Stimulated activated CD4-positive, alpha-beta T cell treated with anti-CD3 and anti-CD28 coated beads, Interleukin-1b, Interleukin-23, amount 100 ng/mL, for 24 hours (primary cell): ENCODE measurements around the gene TULP3.
A peak's percentile ranks its signal among the peaks of the same experiment; 100 is the strongest.

ENCODE experiments used
- DNase-seq, 4 experiments: peaks; one replicate each; pipeline ENCODE4 v3.0.0-alpha.2; 2020; ENCODE audit warnings: low read depth in 4 of 4, low spot score in 1 of 4

Gene TULP3

DNA sequence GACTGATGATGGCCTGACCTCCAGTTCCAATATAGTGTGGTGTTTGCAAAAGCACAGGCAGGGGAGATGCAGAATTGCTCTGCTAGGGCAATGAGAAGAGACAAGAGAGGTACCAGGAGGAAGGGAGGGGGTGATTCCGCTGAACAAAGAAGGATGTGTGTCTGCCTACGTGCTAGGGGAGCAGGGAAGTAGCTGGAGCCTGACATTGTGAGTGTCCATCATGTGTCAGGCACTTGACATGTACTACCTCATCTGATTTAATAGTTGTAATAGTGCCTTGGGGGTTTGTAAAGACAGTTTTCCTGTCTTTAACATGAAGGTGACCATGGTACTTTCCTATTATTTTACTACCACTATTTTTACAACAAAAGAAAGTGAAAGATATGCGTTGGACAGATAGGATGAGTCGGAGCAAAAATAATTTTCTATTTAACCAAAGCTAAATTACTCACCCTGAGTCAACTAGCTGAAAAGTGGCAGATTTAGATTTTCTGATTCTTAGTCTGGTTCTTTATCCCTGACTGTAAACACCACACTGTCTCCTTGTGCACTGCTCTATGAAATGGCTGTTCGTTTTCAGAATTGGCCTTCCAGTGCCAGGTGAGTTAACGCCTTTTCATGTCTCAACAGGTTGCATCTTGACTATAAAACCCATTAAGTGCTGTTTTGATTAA is 34.8 kb downstream of the TULP3 start:
- DNase-seq: no peak

DNA sequence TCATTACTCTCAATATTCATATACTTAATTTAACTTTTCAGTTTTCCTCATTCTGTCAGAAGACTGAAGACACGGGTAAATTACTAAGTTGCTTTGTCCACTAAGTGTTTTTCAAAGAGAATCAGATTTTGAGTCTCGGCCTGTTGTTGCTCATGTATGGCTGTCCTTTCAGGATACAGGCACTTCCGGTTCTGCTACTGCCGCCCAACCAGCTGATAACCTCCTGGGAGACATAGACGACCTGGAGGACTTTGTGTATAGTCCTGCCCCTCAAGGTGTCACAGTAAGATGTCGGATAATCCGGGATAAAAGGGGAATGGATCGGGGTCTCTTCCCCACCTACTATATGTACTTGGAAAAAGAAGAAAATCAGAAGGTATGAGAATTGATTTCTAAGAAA is 40.2 kb downstream of the TULP3 start:
- no peak for DNase-seq

DNA sequence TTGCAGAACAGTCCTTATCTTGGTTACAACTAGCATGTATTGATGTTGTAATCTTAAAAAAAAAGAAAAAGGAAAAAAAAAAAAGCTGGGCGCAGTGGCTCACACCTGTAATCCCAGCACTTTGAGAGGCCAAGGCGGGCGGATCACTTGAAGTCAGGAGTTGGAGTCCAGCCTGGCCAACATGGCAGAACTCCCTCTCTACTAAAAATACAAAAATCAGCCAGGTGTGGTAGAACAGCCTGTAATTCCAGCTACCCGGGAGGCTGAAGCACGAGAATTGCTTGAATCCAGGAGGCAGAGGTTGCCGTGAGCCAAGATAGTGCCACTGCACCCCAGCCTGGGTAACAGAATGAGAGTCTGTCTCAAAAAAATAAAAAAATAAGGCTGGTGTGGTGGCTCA is 42.9 kb downstream of the TULP3 start:
- no peak for DNase-seq

DNA sequence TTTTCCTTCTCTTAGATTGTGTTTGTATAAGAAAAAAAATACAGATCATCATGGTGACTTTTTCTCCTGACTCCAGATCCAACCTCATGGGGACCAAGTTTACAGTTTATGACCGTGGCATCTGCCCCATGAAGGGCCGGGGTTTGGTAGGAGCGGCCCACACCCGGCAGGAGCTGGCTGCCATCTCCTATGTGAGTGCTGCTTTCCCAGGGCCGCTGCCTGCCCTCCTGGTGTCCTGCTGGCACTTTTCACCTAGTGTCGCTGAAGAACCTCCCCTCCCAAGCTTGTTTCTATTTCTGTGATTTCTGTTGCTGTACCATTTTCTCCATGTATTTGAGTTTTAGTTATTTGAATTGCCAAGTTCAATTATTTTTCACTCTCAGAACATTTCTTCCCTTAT is 43.7 kb downstream of the TULP3 start:
- no peak for DNase-seq

DNA sequence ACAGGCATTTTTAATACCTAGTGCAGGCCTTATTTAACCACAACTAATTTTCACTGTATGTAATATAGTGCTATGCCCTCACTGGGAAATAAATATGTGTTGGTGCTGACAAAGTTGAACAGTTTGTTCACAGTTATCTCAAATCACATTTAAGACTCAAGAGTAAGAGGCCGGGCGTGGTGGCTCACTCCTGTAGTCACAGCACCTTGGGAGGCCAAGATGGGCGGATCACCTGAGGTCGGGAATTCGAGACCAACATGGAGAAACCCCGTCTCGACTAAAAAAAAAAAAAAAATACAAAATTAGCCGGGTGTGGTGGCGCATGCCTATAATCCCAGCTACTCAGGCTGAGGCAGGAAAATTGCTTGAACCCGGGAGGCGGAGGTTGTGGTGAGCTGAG is 45.6 kb downstream of the TULP3 start:
- no peak for DNase-seq

DNA sequence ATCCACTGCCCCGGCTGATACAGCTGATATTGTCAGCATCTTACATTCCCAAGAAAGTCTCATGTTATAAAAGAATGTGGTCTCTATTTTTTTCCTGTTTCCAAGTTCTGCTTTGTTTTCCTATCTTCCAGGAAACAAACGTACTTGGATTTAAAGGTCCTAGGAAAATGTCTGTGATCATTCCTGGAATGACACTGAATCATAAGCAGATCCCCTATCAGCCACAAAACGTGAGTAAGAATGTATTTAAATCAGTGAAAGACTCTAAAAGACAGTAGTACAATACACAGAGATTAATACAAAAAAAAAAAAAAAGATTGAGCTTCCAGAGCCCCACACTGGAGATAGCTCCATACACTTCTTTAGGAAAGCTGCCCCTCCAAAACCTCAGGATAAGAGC is 46.8 kb downstream of the TULP3 start:
- DNase-seq: no peak

DNA sequence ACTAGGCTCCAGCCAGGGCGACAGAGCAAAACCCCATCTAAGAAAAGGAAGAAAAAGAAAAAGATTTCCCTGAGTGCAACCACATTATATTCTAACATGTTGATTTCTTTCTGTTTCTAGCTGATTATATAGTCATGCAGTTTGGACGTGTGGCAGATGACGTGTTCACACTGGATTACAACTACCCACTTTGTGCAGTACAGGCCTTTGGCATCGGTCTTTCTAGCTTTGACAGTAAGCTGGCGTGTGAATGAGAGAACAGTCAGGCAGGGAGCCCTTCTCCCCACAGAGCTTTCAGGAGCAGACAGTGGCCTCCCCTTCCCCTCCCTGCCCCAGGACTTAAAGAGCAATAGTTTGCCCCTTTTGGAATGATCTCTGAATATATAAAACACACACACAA is 48.5 kb downstream of the TULP3 start:
- DNase-seq: no peak

DNA sequence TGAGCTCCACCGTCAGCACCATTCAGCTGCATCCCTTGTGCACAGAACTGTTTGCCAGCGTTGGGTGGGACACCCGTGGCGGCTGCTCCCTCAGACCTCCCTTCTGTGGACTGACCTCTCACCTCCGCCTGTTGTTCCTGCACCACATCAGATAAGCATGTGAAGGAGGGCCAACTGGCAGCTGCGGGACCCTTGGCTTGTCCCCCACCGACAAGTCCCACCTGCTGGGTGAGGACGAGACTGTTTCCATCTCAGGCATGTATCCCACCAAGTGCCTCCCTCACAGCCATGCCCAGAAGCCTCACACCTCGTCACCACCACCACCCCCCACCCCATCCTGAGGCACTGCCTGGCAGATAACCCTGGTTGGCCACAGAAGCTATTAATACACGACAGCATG is 49.9 kb downstream of the TULP3 start:
- DNase-seq: no peak

DNA sequence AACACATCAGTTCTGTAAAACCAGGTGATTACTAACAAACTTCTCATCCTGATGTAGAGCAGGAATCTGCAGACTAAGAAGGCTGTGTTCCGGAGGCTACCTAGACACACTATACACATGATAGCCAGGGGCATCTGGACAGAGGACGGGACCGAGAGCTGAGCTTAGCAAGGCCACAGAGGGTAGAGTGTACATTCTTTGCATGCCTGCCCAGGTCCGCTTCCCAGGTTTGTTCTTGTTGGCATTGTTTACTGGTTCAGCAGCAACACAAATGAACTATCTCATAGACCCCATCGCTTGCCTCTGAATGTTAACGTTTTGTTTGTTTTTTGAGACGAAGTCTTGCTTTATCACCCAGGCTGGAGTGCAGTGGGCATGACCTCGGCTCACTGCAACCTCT is 50.8 kb downstream of the TULP3 start:
- DNase-seq: no peak

DNA sequence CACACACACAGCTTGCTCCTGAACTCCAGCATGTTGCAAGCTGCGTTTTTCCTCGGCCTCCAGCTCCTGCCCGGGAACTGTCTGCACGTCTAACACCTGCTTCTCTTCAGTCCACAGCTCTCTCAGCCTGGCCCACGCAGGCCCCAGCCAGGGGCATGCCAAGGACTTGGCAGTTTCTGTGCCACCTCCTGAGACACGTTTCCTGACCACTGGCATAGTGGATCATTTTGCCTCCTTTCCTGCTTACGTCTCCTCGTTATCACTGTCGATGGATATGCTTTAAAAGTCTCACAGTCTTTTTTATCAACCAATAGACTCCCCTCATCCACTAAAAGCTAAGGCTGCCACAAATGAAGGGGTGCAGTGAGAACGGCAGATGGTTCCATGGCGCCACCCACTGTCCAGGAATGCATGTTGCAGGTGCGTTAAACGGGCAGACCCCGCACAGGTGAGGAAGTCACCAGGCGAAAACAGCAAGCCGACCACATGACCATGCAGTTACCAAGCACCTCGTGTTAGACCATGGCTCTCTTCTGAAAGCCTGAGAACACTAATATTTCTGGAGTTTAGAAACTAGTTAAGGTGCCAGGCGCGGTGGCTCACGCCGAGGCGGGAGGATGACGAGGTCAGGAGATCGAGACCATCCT is 53.8 kb downstream of the TULP3 start:
- peak in 3 of 4 experiments; percentile 33 to 36 (median 35) for DNase-seq

DNA sequence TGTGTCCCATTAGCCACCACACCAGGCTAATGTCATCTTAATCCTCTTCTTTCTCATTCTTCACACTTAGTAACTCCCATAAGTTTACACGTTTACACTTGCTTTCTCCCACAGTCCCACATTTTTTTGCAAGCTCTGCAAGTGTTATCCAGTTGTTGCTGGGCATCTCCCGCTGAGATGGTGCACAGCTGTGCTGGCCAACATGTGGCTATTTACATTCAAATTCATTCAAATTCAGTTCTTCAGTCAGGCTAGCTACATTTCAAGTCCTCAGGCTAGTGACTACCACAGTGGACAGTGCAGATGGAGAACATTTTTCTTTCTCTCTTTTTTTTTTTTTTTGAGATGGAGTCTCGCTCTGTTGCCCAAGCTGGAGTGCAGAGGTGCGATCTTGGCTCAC is 58.7 kb downstream of the TULP3 start:
- no peak for DNase-seq

DNA sequence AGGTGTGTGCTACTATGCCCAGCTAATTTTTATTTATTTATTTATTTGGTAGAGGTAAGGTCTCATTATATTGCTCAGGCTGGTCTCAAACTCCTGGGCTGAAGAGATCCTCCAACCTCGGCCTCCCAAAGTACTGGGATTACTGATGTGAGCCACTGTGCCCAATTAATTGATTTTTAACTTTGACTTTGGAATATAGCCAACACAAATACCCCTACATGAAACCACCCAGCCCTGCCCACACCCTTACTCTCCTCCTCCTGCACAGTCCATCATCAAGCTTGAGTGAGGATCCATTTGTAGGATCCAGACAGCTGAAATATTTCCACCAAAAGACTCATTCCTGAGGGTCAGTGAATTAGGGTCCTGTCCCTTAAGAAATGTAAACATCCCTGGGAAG is 65.2 kb downstream of the TULP3 start:
- DNase-seq: no peak

DNA sequence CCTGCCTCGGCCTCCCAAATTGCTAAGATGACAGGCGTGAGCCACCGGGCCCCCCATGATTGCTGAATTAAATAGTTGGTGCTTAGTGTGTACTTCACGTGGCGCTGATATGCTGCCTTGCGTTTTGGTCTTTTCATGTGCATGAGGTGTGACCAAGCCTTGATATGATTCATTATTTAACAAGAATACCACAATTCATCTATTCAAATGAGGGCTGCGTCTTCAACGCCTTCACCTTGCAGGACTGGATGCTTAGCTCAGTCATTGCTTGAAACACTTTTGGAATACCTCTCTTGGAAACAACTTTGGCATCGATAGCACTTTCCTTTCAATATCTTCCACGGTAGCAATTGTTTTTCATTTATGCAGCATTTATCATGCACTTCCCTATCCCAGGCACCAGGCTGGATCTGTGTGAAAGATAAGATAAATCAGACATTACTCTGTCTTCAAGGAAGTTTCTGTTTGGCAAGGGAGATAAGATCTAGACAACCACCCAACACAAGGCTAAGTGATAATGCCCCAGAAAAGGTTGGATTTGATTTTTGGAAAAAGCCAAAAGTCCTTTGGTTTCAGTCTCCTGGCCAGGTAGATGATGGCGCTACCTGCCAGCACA is 67.2 kb downstream of the TULP3 start:
- DNase-seq: no peak

DNA sequence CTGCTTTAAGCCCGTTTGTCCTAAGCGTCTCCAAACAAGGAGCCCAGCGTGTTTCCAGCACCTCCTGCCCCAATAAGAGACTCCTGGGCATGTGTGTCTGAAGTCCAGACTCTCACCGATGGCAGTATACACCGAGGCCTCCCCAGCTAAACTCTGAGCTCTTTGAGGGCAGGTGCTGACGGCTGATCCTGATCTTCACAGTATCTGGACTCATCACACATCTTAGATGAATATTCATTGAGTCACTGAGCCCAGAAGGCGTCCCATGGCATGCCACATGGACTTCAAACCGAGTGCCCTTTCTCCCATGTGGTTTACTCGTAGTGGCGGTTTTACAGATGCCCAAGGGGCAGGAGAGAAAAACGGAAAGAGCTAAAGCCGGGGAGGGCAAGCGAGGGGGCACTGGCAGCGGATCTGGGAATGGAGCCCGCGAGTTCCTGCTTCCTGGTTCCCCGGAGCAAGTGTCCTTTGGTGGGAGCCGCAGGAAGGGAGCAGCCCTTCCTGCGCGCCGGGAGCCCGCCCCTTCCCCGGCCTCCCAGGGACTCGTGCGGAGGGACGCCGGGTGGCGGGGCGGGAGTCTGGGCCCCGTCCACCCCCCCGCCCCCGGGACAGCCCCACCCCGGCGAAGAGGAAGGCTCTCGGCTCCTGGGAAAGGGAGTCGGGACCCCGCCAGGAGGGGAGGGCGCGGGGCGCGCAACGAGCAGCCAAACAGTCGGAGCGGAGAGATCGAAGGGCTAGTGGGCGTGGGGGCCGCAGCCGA is 67.9 kb downstream of the TULP3 start:
- DNase-seq: no peak

DNA sequence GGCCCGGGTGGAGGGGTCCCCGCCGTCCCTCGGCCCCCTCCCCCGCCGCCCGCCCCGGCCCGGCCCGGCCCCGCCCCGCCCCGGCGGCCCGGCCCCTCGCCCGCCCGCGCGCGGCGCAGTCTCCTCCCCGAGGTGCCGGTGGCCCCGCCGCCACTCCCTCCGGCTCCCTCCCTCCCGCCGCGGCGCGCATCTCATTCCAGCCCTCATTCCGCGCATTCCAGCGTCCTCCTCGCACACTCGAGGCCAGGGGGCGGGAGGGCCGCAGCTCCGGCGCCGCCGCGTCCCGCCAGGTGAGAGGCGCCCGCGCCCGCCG is 68.5 kb downstream of the TULP3 start, which contains the start of gene TEAD4:
TEAD4 (plus strand) TSS at position 206 of the 313 bp plus-strand sequence.
- peak in 2 of 4 experiments; percentile 6 to 10 for DNase-seq

DNA sequence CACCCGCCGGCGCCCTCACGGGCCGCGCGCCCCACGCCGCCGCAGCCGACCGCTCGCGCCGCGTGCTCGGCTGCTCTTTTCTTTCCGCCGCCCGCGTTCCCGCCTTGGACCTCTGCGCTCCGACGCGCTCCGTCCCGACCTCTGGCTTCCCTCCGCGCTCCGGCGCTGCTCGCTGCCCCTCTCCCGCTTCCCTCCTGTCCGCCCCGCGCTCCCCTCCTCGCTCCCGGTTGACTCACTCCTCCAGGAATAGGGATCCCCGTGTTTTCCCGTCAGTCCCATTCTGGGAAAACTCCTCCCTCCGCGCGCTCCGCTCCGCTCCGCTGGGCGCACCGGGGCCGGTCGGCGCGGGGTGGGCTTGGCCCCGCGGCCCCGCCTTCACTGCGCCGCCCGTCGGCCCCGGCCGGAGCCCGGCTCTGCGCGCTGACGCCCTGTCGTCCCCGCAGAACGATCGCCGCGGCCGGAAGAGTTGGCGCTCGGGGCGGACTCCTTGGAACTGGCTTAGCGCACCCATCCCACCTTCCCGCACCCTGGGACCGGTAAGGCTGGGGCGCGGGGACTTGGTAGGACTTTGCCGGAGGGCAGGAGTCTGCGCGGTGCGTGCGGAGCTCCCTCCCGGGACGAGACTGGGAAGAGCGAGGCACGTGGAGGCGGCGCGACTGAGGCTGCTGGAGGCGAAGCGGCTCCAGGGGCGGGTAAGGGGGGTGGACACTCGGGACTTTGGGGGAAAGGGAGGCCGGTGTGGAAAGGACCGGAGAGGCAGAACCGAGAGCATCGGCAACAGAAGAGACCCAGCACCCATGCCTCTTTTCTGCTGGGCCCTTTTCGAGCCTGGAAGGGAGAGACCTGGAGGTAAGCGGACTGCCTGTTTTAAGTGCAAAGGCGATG is 69.1 kb downstream of the TULP3 start:
- peak in 2 of 4 experiments; percentile 4 to 21 for DNase-seq

DNA sequence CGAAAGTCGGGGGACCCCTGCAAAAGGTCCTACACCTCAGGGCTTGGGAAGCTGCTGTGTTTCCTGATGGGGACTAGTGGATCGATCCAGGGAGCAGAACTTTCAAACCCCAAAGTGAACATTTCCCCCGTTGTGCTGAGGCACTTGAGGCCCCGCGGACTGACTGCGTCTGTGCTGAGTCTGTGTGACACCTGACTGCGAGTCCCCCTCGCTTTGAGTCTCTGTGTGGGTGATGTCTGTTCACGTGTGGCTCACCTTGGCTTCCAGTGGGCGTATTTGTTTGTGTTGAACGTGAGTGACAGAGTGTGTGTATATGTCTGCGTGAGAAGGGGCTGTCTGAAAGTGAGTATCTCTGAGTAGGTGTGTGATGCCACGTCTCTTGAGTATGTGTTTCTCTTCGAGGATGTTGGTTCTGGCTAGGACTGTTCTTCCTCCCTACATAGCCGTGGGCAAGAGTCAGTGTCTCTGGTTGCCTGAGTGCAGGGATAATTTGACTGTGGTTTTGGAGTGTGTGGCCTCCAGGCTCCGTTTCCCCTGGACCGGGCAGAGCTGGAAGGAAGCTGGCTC is 69.8 kb downstream of the TULP3 start:
- DNase-seq: no peak

DNA sequence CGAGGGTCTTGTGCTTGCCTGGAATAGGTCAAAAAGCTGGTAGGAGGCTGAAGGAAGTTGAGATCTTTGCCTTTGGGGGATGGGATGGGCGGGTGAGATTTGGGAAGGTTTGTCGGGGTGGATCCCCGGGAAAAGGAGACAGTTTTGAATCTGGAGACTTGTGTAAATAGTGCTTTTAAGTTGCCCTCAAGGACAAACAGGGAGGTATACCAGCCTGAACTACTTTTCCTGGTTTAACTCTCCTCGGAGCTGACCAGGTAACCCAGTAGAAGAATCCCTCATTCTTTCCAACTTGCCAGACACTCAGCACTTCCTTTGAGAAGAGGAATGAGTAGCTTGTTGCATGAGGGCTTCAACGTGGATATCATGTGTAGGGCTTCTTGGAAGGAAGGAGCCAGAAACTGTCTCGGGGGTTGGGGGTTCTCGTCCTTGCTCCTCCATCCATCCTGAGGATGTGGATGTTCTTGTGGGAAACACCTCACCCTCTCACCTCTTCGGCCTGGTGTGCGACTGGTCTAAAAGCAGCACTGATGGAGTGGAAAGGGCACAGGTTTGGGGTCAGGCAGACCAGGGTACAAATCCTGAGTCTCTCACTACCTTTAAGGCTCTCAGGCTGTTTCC is 70.4 kb downstream of the TULP3 start:
- DNase-seq: no peak

DNA sequence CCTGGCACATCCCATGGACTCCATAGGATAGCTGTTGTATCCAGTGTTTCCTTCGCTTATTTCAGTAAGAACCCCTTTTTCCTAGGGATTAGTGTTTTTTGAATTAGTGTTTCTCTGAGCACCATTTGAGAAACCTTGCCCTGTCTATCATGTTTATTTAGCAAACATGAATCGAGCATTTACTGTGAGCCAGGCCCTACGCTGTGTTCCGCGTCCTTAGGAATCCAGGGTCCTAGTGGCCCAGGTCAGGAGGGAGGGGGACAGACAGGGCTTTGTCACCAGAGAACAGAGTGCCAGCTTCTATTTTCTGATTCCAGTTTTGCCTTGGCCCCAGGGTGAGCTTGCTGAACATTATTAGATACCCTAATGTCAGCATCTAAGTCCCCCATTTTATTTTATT is 71.0 kb downstream of the TULP3 start:
- no peak for DNase-seq

DNA sequence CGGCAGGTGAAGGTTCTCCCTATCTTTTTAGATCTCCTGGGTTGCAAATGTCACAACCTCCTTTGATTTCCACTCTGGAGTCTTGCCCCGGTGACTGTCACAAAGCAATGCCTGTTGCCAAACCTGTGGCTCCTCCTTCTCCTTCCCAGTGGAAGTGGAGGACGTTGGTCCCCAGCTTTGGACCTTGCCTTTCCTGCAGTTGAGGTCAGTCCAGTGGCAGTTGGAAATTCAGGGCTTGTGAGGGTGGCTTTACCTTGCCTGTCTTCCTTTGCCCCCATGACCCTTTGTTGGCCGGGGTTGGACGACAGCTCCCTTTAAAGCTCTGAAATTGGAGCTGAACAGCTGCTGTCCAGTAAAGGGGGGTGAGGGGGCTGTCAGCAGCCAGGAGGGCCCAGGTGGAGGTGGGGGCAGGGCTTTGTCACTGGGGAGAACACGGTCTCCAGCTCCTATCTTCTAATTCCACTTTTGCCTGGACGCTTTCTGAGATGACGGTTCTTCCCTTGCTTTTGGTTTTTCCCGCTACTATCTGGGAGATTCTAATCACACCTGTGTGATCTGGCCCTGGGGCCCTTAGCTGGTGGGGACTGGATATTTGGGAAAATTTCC is 72.6 kb downstream of the TULP3 start:
- DNase-seq: no peak
